Measurements from ENCODE around the gene ATP6V1G2. TPM values are rescaled to one million over a fixed set of nuclear protein-coding genes. Genes with fewer than 3 reads are reported as not detected.

The ATP6V1G2 gene
- total and polyA plus RNA-seq, 2 of the 4 experiments (the other 2 are of a cell fraction): 1.4 to 6.5 TPM

DNA sequence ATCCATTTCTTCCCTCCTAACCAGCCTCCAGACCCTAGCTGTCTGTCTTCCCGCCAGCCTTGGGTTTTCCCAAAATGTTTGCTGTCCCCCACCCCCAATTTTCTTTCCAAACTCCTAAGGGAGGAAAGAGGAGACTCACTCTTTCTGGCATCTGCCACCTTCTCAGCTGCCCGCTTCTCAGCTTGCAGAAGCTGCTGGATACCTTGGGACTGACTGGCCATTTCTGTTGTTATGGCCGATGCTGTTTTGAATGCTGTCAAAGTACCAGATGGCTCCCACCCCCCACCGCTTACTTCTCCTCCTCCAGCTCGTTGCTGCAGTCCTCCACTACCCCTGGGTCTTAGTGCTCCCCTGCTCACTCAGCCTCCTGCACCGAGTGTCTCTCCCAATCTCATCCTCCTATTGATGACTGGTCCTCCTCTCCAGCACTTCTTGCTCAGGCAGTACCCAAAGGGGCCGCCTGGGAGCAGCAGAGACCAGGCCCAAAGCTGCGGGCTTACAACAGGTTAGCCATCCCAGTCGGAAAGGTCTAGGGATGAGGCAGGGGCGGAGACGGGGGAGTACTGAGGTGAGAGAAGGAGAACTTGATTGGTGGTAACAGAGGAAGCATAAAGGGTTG, at the start of gene ATP6V1G2 (continued):
- TF ChIP-seq RAD21 (IDR thresholded peaks at IDR 0.05; ENCODE audit: low read length): peak; percentile 99
- TF ChIP-seq BHLHE40 (IDR thresholded peaks at IDR 0.05; ENCODE audit: low read depth, low read length): no peak
- peak; percentile 95 for TF ChIP-seq SMC3 (IDR thresholded peaks at IDR 0.05; ENCODE audit: low read depth, low read length)
- no peak for TF ChIP-seq RFX5 (IDR thresholded peaks at IDR 0.05; ENCODE audit: low read depth, low read length)
- TF ChIP-seq NFE2L2 (IDR thresholded peaks at IDR 0.05; ENCODE audit: low read depth, low read length): no peak

DNA sequence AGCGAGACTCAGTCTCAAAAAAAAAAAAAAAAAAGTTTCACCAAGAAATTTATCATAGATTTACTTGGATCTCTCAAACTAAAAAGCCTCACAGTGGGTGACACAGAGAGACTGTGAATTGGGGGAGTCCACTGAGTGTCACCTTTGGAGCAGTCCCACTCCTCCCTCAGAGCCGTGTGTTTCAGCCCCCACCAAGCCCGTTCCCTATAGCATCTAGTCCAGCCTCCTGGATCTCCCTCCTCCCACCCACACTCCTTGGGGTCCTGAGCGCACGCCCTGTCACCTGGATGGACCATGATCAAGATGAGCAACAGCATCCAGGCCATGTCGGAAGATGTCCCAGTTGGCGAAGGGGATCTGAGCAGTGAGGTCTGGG, 46.0 kb upstream of the ATP6V1G2 start:
- no peak overlapping the region for H3K4me3 ChIP-seq (ENCODE audit: insufficient read depth, low read depth, low read length)
- intact Hi-C loops (cut with micrococcal nuclease) (no loop called here), in situ Hi-C loops (cut with MboI; ENCODE audit: low sequenced_read_pairs) (no loop called here), dilution Hi-C loops (cut with HindIII; ENCODE audit: low sequenced_read_pairs, unreplicated experiment) (no loop called here)
- ATAC-seq (ENCODE audit: low read depth): no peak
- H3K36me3 ChIP-seq (ENCODE audit: control insufficient read depth, insufficient read depth, low read length): no peaks in the 10 kb centered on the region
- 74% methylated on average over 3 of the region's 7 CpGs; no CpG with 5 or more reads in 1 of the 2 experiments for WGBS, 2 experiments (ENCODE audit: extremely low coverage in 2 of 2, insufficient read length in 1 of 2)
- H3K27ac ChIP-seq (ENCODE audit: insufficient read depth, low read length): no peak overlapping the region
- H3K14ac ChIP-seq (replicated peaks; ENCODE audit: low read depth, low read length): no peak overlapping the region
- H2BK20ac ChIP-seq (ENCODE audit: low read depth, low read length): no peak overlapping the region
- no peaks in the 10 kb centered on the region for H3K9me3 ChIP-seq (ENCODE audit: control insufficient read depth, insufficient read depth, low read length)
- no peak overlapping the region for H3K9ac ChIP-seq (ENCODE audit: low read depth, low read length)
- no peak overlapping the region for H4K5ac ChIP-seq (ENCODE audit: low read depth, low read length)
- H2AK5ac ChIP-seq (ENCODE audit: low read depth, low read length): no peak overlapping the region
- H3K4me2 ChIP-seq (ENCODE audit: low read depth, low read length): no peak overlapping the region
- peak overlapping the region; percentile 34 for H2AFZ ChIP-seq (replicated peaks; ENCODE audit: low read length, poor library complexity)
- ChIA-PET POLR2A (ENCODE audit: unreplicated experiment) (no interaction called here), CTCF (interaction anchor here (1.1 kb wide), 1 partner anchor 46 kb away, joined by 4 read pairs; the partner anchor contains the start of gene ATP6V1G2)
- no peak overlapping the region for H3K56ac ChIP-seq (ENCODE audit: extremely low read depth, insufficient read depth, low read length)
- no peak overlapping the region for H2AK9ac ChIP-seq (replicated peaks; ENCODE audit: low read depth, low read length, poor library complexity)
- H2BK15ac ChIP-seq (ENCODE audit: low read depth, low read length): no peak overlapping the region
- H3K27me3 ChIP-seq (ENCODE audit: control insufficient read depth, insufficient read depth, low read length): peaks cover 4% of the 10 kb centered on the region
- H3K4ac ChIP-seq (ENCODE audit: low read depth, low read length): no peak overlapping the region
- peaks cover 3% of the 10 kb centered on the region; the same call in 1 of the 2 replicates for H3K9me1 ChIP-seq (ENCODE audit: insufficient read depth, low read length)
- no peak overlapping the region for H4K8ac ChIP-seq (ENCODE audit: low read depth in 2 of 2, low read length in 2 of 2)
- no peaks in the 10 kb centered on the region for H3K4me1 ChIP-seq (ENCODE audit: control insufficient read depth, insufficient read depth, low read length)
- no TSS peak for BruUV-seq (replicated peaks)
- TF ChIP-seq, protein P1, sequence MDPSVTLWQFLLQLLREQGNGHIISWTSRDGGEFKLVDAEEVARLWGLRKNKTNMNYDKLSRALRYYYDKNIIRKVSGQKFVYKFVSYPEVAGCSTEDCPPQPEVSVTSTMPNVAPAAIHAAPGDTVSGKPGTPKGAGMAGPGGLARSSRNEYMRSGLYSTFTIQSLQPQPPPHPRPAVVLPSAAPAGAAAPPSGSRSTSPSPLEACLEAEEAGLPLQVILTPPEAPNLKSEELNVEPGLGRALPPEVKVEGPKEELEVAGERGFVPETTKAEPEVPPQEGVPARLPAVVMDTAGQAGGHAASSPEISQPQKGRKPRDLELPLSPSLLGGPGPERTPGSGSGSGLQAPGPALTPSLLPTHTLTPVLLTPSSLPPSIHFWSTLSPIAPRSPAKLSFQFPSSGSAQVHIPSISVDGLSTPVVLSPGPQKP (IDR thresholded peaks at IDR 0.05; ENCODE audit: borderline replicate concordance, low read depth, low read length): no peak
- no peak for TF ChIP-seq SMC3 (IDR thresholded peaks at IDR 0.05; ENCODE audit: low read depth, low read length)
- no peak for TF ChIP-seq MAFK (IDR thresholded peaks at IDR 0.05; ENCODE audit: low read depth, low read length)
- TF ChIP-seq, protein P2, sequence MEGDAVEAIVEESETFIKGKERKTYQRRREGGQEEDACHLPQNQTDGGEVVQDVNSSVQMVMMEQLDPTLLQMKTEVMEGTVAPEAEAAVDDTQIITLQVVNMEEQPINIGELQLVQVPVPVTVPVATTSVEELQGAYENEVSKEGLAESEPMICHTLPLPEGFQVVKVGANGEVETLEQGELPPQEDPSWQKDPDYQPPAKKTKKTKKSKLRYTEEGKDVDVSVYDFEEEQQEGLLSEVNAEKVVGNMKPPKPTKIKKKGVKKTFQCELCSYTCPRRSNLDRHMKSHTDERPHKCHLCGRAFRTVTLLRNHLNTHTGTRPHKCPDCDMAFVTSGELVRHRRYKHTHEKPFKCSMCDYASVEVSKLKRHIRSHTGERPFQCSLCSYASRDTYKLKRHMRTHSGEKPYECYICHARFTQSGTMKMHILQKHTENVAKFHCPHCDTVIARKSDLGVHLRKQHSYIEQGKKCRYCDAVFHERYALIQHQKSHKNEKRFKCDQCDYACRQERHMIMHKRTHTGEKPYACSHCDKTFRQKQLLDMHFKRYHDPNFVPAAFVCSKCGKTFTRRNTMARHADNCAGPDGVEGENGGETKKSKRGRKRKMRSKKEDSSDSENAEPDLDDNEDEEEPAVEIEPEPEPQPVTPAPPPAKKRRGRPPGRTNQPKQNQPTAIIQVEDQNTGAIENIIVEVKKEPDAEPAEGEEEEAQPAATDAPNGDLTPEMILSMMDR (conservative IDR thresholded peaks at IDR 0.05; ENCODE audit: low read depth, low read length): no peak
- TF ChIP-seq FOS (IDR thresholded peaks at IDR 0.05; ENCODE audit: low read depth, low read length): no peak
- no peak for TF ChIP-seq RAD21 (IDR thresholded peaks at IDR 0.05; ENCODE audit: low read length)
- no peak for TF ChIP-seq MXI1 (IDR thresholded peaks at IDR 0.05; ENCODE audit: borderline replicate concordance, low read depth, low read length)
- no peak for TF ChIP-seq NFE2L2 (IDR thresholded peaks at IDR 0.05; ENCODE audit: low read depth, low read length)
- TF ChIP-seq POLR2A (IDR thresholded peaks at IDR 0.05; ENCODE audit: low read depth, low read length): no peak
- no peak for TF ChIP-seq BHLHE40 (IDR thresholded peaks at IDR 0.05; ENCODE audit: low read depth, low read length)
- TF ChIP-seq RFX5 (IDR thresholded peaks at IDR 0.05; ENCODE audit: low read depth, low read length): no peak
- H3K23ac ChIP-seq (ENCODE audit: low read depth, low read length): no peak overlapping the region
- no peak for DNase-seq
- no peak overlapping the region for H3K18ac ChIP-seq (ENCODE audit: low read depth, low read length)
- H2BK5ac ChIP-seq (ENCODE audit: low read depth, low read length, poor library complexity, severe bottlenecking): no peak overlapping the region
- H2BK120ac ChIP-seq (ENCODE audit: low read depth, low read length): no peak overlapping the region
- no peaks in the 10 kb centered on the region for H4K20me1 ChIP-seq (ENCODE audit: insufficient read depth, low read length)
- no peak overlapping the region for H4K91ac ChIP-seq (ENCODE audit: insufficient read depth, low read depth, low read length)
- H3K79me1 ChIP-seq (ENCODE audit: low read depth in 1 of 2, low read length in 2 of 2): no peaks in the 10 kb centered on the region
